ENCODE data around the gene SLC15A4.

GRCh38 chr12:128783129-128783574 lies 40.6 kb downstream of the SLC15A4 start:
- TF ChIP-seq CTCF (IDR thresholded peaks at IDR 0.05) (no peak), POLR2A (IDR thresholded peaks at IDR 0.05) (no peak)

Data from breast epithelium (tissue), 3 donors.